Progenitor cell of endocrine pancreas (in vitro differentiated cells): ENCODE measurements around the gene TMEM243. TPM values are rescaled to one million over a fixed set of nuclear protein-coding genes. Genes with fewer than 3 reads are reported as not detected.
A peak's percentile ranks its signal among the peaks of the same experiment; 100 is the strongest.

Source experiments
- DNase-seq: peaks from one replicate; pipeline ENCODE4 v3.0.0; 2021; ENCODE audit warnings: low spot score; ENCODE audit not compliant: unreplicated experiment
- H3K27ac Mint-ChIP-seq: 2 replicates; pipeline ENCODE4 v1.8.0; 2021; ENCODE audit warnings: mild to moderate bottlenecking, moderate library complexity, mixed read lengths
- H3K27me3 Mint-ChIP-seq: 2 replicates; pipeline ENCODE4 v1.8.0; 2021; ENCODE audit warnings: mixed read lengths
- H3K36me3 Mint-ChIP-seq: 2 replicates; pipeline ENCODE4 v1.8.0; 2022; ENCODE audit warnings: mixed read lengths; ENCODE audit not compliant: insufficient read depth
- H3K4me1 Mint-ChIP-seq: 2 replicates; pipeline ENCODE4 v1.8.0; 2021; ENCODE audit warnings: low read depth, mixed read lengths
- H3K4me3 Mint-ChIP-seq: 2 replicates; pipeline ENCODE4 v1.8.0; 2021; ENCODE audit warnings: low read depth, mild to moderate bottlenecking, moderate library complexity, mixed read lengths
- H3K9me3 Mint-ChIP-seq: 2 replicates; pipeline ENCODE4 v1.8.0; 2021; ENCODE audit warnings: low read depth, mixed read lengths
- total RNA-seq: library from RNA; stranded (reverse); gene quantifications from 2 replicates; pipeline ENCODE4 v1.2.1, GENCODE V29; 2021
- TF ChIP-seq, protein P1 (sequence below): fragments of 200-600 bp; sonication (generic); IDR thresholded peaks from one replicate; pipeline ENCODE4 v1.5.0; 2021; ENCODE audit warnings: antibody characterized with exemption, mild to moderate bottlenecking; ENCODE audit not compliant: unreplicated experiment

The TMEM243 gene
- total RNA-seq, 1 donor from 2014 or later = 16.6 TPM

GRCh38 chr7:87152897-87153641 is 66.5 kb downstream of the TMEM243 start:
- H3K4me1 Mint-ChIP-seq = peaks cover 29% of the 10 kb centered on the region
- H3K36me3 Mint-ChIP-seq = peaks cover 3% of the 10 kb centered on the region
- H3K4me3 Mint-ChIP-seq = peak overlapping the region; percentile 94
- no peak for DNase-seq
- TF ChIP-seq, protein P1, sequence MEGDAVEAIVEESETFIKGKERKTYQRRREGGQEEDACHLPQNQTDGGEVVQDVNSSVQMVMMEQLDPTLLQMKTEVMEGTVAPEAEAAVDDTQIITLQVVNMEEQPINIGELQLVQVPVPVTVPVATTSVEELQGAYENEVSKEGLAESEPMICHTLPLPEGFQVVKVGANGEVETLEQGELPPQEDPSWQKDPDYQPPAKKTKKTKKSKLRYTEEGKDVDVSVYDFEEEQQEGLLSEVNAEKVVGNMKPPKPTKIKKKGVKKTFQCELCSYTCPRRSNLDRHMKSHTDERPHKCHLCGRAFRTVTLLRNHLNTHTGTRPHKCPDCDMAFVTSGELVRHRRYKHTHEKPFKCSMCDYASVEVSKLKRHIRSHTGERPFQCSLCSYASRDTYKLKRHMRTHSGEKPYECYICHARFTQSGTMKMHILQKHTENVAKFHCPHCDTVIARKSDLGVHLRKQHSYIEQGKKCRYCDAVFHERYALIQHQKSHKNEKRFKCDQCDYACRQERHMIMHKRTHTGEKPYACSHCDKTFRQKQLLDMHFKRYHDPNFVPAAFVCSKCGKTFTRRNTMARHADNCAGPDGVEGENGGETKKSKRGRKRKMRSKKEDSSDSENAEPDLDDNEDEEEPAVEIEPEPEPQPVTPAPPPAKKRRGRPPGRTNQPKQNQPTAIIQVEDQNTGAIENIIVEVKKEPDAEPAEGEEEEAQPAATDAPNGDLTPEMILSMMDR = no peak
- H3K27me3 Mint-ChIP-seq = no peaks in the 10 kb centered on the region
- peak overlapping the region; percentile 99 for H3K27ac Mint-ChIP-seq
- H3K9me3 Mint-ChIP-seq = no peaks in the 10 kb centered on the region

GRCh38 chr7:87152112-87152896 is 67.2 kb downstream of the TMEM243 start, which contains the start of gene DMTF1:
Gene DMTF1 (plus strand): TSS chr7:87152453. CDS start chr7:87164942, 12,489 bp downstream.
- peak within 1 kb of the TSS; percentile 99 for H3K27ac Mint-ChIP-seq
- H3K4me3 Mint-ChIP-seq = peak within 1 kb of the TSS; percentile 94
- peaks cover 3% of the 10 kb centered on the region for H3K36me3 Mint-ChIP-seq
- H3K4me1 Mint-ChIP-seq = peaks cover 29% of the 10 kb centered on the region
- TF ChIP-seq, protein P1 = peak; percentile 12
- peak; percentile 83 for DNase-seq
- H3K9me3 Mint-ChIP-seq = no peaks in the 10 kb centered on the region
- H3K27me3 Mint-ChIP-seq = no peaks in the 10 kb centered on the region

DNA sequence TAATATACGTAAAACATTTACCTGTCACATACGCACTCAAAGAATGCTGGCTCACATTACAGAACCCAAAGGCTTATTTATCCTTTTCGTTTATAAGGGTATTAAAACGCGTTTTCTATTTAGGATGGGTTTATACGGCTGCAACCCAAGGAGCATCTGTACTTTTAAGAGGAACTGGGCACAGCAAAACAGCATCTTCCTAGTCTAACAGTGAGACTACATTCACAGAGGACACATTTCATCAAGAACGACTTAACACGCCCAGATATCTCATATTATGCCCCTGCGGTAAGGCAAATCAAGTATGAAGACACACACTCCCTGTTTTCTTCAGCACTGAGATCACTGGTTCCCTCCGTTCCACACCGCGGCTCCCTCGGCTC is 67.8 kb downstream of the TMEM243 start:
- TF ChIP-seq, protein P1 = no peak
- Mint-ChIP-seq H3K4me3 (peak overlapping the region; percentile 94), H3K27ac (peak overlapping the region; percentile 99), H3K36me3 (no peaks in the 10 kb centered on the region), H3K9me3 (no peaks in the 10 kb centered on the region), H3K4me1 (peaks cover 25% of the 10 kb centered on the region), H3K27me3 (no peaks in the 10 kb centered on the region)
- DNase-seq = no peak

DNA sequence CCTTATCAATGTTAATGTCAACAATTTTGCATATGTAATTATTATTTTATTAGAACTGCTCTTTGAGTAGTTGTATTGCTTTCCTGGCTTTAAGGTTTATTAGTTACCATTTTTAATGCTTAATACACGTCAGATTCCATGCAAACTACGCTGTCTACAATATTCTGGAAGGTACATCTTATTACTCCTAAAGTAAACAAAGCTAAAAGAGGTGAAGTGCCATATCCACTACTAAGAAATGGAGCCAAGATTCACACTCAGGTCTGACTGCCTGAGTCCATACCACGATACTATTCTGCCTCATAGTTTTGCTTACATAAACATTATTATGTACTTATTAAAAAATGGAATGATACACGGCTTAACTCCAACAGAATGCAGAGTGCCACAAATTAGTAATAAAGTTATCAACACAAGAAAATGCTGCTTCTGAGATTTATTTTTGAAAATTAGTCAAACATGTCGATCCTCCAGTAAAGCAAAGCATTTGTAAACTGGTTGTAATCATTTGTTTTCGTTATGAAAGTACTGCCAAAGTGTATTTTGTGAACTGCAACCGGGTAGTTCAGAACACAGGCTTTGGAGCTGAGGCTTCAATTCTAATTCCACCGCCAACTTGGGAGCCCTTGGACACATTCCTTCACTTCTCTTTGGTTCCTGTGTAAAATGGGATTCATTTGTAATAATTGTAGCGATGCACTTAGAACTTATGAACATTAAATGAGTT is 68.4 kb downstream of the TMEM243 start:
- TF ChIP-seq, protein P1 = no peak
- peak overlapping the region; percentile 99 for H3K27ac Mint-ChIP-seq
- H3K27me3 Mint-ChIP-seq = no peaks in the 10 kb centered on the region
- DNase-seq = no peak
- H3K4me3 Mint-ChIP-seq = peak overlapping the region; percentile 94
- H3K36me3 Mint-ChIP-seq = no peaks in the 10 kb centered on the region
- H3K4me1 Mint-ChIP-seq = peaks cover 22% of the 10 kb centered on the region
- H3K9me3 Mint-ChIP-seq = no peaks in the 10 kb centered on the region
